Testis (tissue), 3 donors: ENCODE measurements around the gene SLC22A12. TPM values are rescaled to one million over a fixed set of nuclear protein-coding genes. Genes with fewer than 3 reads are reported as not detected.
A peak's percentile ranks its signal among the peaks of the same experiment; 100 is the strongest.

Experiments used
- DNase-seq: peaks from one replicate; pipeline ENCODE4 v3.0.0-alpha.2; 2019
- H3K27ac ChIP-seq, 2 donors: fragments of 200-600 bp; sonication (generic); one replicate each; pipeline ENCODE4 v1.5.1; 2019
- H3K27me3 ChIP-seq: fragments of 200-600 bp; sonication (generic); one replicate; pipeline ENCODE4 v1.5.1; 2019
- H3K36me3 ChIP-seq: fragments of 200-600 bp; sonication (generic); one replicate; pipeline ENCODE4 v1.5.1; 2017; ENCODE audit warnings: low read depth; ENCODE audit errors: missing control alignments
- H3K4me1 ChIP-seq: fragments of 200-600 bp; sonication (generic); one replicate; pipeline ENCODE4 v1.5.1; 2019
- H3K4me3 ChIP-seq, 2 donors: fragments of 200-600 bp; sonication (generic); one replicate each; pipeline ENCODE4 v1.5.1; 2017 to 2019
- H3K9me3 ChIP-seq: fragments of 200-600 bp; sonication (generic); one replicate; pipeline ENCODE4 v1.5.1; 2017
- CTCF ChIP-seq, 3 experiments: fragments of 450-650 bp in 2 of 3; fragments of 200-600 bp in 1 of 3; sonication (generic) in 1 of 3; IDR thresholded peaks; one replicate each; pipeline ENCODE4 v1.5.1; 2016 to 2019; ENCODE audit warnings: antibody characterized with exemption in 3 of 3, mild to moderate bottlenecking in 2 of 3, moderate library complexity in 1 of 3
- POLR2A ChIP-seq: fragments of 450-650 bp; IDR thresholded peaks from one replicate; pipeline ENCODE4 v1.6.1; 2017; ENCODE audit warnings: antibody characterized with exemption, mild to moderate bottlenecking, moderate library complexity
- WGBS, 2 donors: methylation state at CpG; one replicate each; pipeline ENCODE4 v1.1.5; 2018; 5-methylcytosine and 5-hydroxymethylcytosine counted together
- intact Hi-C: fragments of 100-400 bp; cut with DNase I; formaldehyde crosslinking; loops from one replicate; pipeline ENCODE4 v1.15.1; 2023; ENCODE audit warnings: low total_unique reads
- polyA plus RNA-seq: library from polyadenylated mRNA; stranded (reverse); fragments of 350-450 nt; fragmentation: Illumina TruSeq; extraction: RNeasy Lipid Tissue Mini Kit (QIAGEN cat#74804); gene quantifications from one replicate; pipeline ENCODE4 v1.2.3, GENCODE V29; 2014; ENCODE audit warnings: low read depth, low replicate concordance; ENCODE audit not compliant: insufficient read depth
- total RNA-seq, 2 donors: library from RNA; depleted of rRNA; stranded (reverse); fragments of >200 nt; gene quantifications; one replicate each; pipeline ENCODE4 v1.2.3, GENCODE V29; 2016

The SLC22A12 gene
- total and polyA plus RNA-seq, 3 donors from 2014 or later, result not detected

GRCh38 chr11:64620381-64620971, 29.5 kb downstream of the SLC22A12 start:
- intact Hi-C loops, result no loop called here
- no peak for TF ChIP-seq POLR2A
- no peak for TF ChIP-seq CTCF (IDR thresholded peaks at IDR 0.05)
- Histone ChIP-seq H3K36me3 (no peaks in the 10 kb centered on the region), H3K4me1 (peaks cover 42% of the 10 kb centered on the region), H3K9me3 (no peaks in the 10 kb centered on the region), H3K27me3 (no peaks in the 10 kb centered on the region), H3K4me3 (no peak overlapping the region), H3K27ac (peak overlapping the region; percentile 40 to 84)
- 25 to 28% methylated on average over 3 to 13 of the region's 13 CpGs for WGBS, 2 donors
- peak; percentile 74 for DNase-seq

GRCh38 chr11:64621283-64622019, 30.4 kb downstream of the SLC22A12 start:
- Histone ChIP-seq H3K4me1 (peaks cover 47% of the 10 kb centered on the region), H3K27ac (peak overlapping the region in 1 of 2 donors; percentile 84), H3K36me3 (no peaks in the 10 kb centered on the region), H3K27me3 (no peaks in the 10 kb centered on the region), H3K4me3 (no peak overlapping the region), H3K9me3 (no peaks in the 10 kb centered on the region)
- TF ChIP-seq POLR2A, result no peak
- no peak for TF ChIP-seq CTCF (IDR thresholded peaks at IDR 0.05)
- 77 to 80% methylated on average over 3 to 5 of the region's 5 CpGs for WGBS, 2 donors
- no peak for DNase-seq
- intact Hi-C loops, result no loop called here

GRCh38 chr11:64622681-64623080, 31.7 kb downstream of the SLC22A12 start:
- no peak overlapping the region for H3K27ac ChIP-seq
- intact Hi-C loops, result no loop called here
- H3K4me1 ChIP-seq, result peaks cover 47% of the 10 kb centered on the region
- no peak for DNase-seq
- H3K9me3 ChIP-seq, result no peaks in the 10 kb centered on the region
- TF ChIP-seq CTCF (IDR thresholded peaks at IDR 0.05) (no peak), POLR2A (no peak)
- no peaks in the 10 kb centered on the region for H3K27me3 ChIP-seq
- H3K4me3 ChIP-seq, result no peak overlapping the region
- no peaks in the 10 kb centered on the region for H3K36me3 ChIP-seq
- WGBS, 2 donors, result 96 to 97% methylated on average over 9 to 19 of the region's 19 CpGs

- 82 to 88% methylated on average over 4 of the region's 4 CpGs for WGBS, 2 donors
- TF ChIP-seq CTCF (IDR thresholded peaks at IDR 0.05), result no peak
- no peak for TF ChIP-seq POLR2A
- peaks cover 38% of the 10 kb centered on the region for H3K4me1 ChIP-seq
- H3K9me3 ChIP-seq, result no peaks in the 10 kb centered on the region
- H3K27me3 ChIP-seq, result no peaks in the 10 kb centered on the region
- H3K4me3 ChIP-seq, result no peak overlapping the region
- intact Hi-C loops, result no loop called here
- no peak overlapping the region for H3K27ac ChIP-seq
- no peaks in the 10 kb centered on the region for H3K36me3 ChIP-seq
- no peak for DNase-seq
Measured at GRCh38 chr11:64624883-64625481, 34.0 kb downstream of the SLC22A12 start.
